ENCODE data around the gene DRC1. TPM values are rescaled to one million over a fixed set of nuclear protein-coding genes. Genes with fewer than 3 reads are reported as not detected.
"Not testable (repeated sequence)": the region's sequence is repeated elsewhere in the genome, so short reads cannot be mapped to it uniquely, and the experiment has no call there.

Gene DRC1
- polyA plus RNA-seq = 0.16 TPM in 1 of 2 replicates, not detected in the other
- polyA minus RNA-seq = 1.4 and 3.2 TPM in 2 replicates

DNA sequence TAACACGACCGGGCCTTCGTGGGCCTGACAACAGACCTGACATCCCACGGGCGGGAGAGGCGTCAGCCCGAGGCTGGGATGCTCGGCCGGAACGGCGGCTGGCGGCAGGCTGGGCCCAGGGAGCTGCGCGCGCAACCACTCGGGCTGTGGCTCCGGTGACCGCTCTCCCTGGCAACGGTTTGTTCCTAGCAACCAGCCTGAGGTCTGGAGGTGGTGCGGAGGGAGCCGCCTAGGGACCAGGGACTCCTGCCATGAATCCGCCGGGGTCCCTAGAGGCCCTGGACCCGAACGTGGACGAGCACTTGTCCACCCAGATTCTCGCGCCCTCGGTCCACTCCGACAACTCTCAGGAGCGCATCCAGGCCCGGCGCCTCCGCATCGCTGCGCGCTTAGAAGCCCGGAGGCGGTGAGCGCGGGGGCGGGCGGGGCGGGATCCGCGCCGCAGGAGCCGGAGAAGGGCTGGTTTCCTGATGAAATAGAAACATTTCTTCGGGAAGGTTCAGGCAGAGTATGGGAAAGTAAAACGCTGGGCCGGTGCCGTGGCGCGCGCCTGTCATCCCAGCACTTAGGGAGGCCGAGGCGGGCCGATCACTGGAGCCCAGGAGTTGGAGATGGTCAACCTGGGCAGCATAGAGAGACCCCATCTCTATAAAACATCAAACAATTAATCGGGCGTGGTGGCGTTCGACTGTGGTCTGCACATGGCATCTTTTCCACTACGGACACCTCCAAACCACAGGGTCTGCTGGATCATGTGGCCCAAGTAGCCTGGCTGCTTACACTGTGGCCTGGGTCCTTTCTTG, at the start of gene DRC1:
DRC1 (plus strand) TSS at position 182 of the 803 bp plus-strand sequence; CDS start at position 252, 70 bp downstream.
- Histone ChIP-seq H3K27me3 (ENCODE audit: insufficient read depth, low read depth, low read length) (no peaks in the 10 kb centered on the region), H3F3A (ENCODE audit: insufficient read depth, low read length, poor library complexity, severe bottlenecking) (no peaks in the 10 kb centered on the region), H3K9me2 (ENCODE audit: insufficient read depth, low read length) (no peaks in the 10 kb centered on the region), H3K4me2 (ENCODE audit: low read length) (peak within 1 kb of the TSS; percentile 25), H2AFZ (ENCODE audit: low read depth, low read length) (peak within 1 kb of the TSS; percentile 24), H3K36me3 (ENCODE audit: insufficient read depth, low read length) (no peaks in the 10 kb centered on the region), H3K27ac (ENCODE audit: low read length) (peak within 1 kb of the TSS; percentile 20), H3K9me3 (ENCODE audit: low read length) (no peaks in the 10 kb centered on the region), H3K79me2 (replicated peaks; ENCODE audit: insufficient read depth, low read length) (no peaks in the 10 kb centered on the region), H3K9ac (ENCODE audit: low read length) (peak within 1 kb of the TSS; percentile 54), H3K4me3 (ENCODE audit: low read length) (peak within 1 kb of the TSS; percentile 67), H4K20me1 (ENCODE audit: insufficient read depth) (no peaks in the 10 kb centered on the region)
- TF ChIP-seq MXI1 (conservative IDR thresholded peaks at IDR 0.05; ENCODE audit: poor library complexity, severe bottlenecking) (peak; percentile 39), RAD21 (conservative IDR thresholded peaks at IDR 0.05) (no peak), POLR2AphosphoS5 (IDR thresholded peaks at IDR 0.05) (peak; percentile 27)

DNA sequence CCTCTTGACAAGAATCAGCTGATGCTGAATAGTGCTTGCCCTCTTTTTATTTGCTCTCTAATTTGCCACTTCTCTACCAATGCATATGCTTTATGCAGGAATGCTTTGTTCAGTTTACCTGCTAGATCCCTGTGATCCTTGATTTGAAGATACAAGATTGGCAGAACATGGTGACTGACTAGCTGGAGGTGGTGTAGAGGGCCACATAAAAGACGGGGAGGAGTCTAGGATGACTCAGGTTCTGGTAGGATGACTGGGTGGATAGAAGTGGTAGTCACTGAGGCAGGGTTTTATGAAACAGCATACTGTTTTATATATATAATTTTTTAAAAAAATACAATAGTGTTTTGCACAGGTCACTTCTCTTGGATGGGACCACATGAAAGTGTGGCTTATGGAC, 48.8 kb upstream of the DRC1 start:
- no peaks in the 10 kb centered on the region for H3K36me3 ChIP-seq (ENCODE audit: insufficient read depth, low read length)
- no peaks in the 10 kb centered on the region for H3F3A ChIP-seq (ENCODE audit: insufficient read depth, low read length, poor library complexity, severe bottlenecking)
- no peak overlapping the region for H2AFZ ChIP-seq (ENCODE audit: low read depth, low read length)
- H3K9me2 ChIP-seq (ENCODE audit: insufficient read depth, low read length) = no peaks in the 10 kb centered on the region
- no peaks in the 10 kb centered on the region for H3K9me3 ChIP-seq (ENCODE audit: low read length)
- H4K20me1 ChIP-seq (ENCODE audit: insufficient read depth) = no peaks in the 10 kb centered on the region
- H3K4me2 ChIP-seq (ENCODE audit: low read length) = no peak overlapping the region
- no peak overlapping the region for H3K4me3 ChIP-seq (ENCODE audit: low read length)
- H3K27ac ChIP-seq (ENCODE audit: low read length) = no peak overlapping the region
- TF ChIP-seq, protein P1, sequence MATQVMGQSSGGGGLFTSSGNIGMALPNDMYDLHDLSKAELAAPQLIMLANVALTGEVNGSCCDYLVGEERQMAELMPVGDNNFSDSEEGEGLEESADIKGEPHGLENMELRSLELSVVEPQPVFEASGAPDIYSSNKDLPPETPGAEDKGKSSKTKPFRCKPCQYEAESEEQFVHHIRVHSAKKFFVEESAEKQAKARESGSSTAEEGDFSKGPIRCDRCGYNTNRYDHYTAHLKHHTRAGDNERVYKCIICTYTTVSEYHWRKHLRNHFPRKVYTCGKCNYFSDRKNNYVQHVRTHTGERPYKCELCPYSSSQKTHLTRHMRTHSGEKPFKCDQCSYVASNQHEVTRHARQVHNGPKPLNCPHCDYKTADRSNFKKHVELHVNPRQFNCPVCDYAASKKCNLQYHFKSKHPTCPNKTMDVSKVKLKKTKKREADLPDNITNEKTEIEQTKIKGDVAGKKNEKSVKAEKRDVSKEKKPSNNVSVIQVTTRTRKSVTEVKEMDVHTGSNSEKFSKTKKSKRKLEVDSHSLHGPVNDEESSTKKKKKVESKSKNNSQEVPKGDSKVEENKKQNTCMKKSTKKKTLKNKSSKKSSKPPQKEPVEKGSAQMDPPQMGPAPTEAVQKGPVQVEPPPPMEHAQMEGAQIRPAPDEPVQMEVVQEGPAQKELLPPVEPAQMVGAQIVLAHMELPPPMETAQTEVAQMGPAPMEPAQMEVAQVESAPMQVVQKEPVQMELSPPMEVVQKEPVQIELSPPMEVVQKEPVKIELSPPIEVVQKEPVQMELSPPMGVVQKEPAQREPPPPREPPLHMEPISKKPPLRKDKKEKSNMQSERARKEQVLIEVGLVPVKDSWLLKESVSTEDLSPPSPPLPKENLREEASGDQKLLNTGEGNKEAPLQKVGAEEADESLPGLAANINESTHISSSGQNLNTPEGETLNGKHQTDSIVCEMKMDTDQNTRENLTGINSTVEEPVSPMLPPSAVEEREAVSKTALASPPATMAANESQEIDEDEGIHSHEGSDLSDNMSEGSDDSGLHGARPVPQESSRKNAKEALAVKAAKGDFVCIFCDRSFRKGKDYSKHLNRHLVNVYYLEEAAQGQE (IDR thresholded peaks at IDR 0.05; ENCODE audit: borderline replicate concordance) = no peak
- TF ChIP-seq EP300 (conservative IDR thresholded peaks at IDR 0.05; ENCODE audit: poor library complexity, severe bottlenecking) = no peak
- H3K27me3 ChIP-seq (ENCODE audit: insufficient read depth, low read depth, low read length) = no peaks in the 10 kb centered on the region
- peaks cover 47% of the 10 kb centered on the region for H3K79me2 ChIP-seq (replicated peaks; ENCODE audit: insufficient read depth, low read length)
- H3K9ac ChIP-seq (ENCODE audit: low read length) = no peak overlapping the region

DNA sequence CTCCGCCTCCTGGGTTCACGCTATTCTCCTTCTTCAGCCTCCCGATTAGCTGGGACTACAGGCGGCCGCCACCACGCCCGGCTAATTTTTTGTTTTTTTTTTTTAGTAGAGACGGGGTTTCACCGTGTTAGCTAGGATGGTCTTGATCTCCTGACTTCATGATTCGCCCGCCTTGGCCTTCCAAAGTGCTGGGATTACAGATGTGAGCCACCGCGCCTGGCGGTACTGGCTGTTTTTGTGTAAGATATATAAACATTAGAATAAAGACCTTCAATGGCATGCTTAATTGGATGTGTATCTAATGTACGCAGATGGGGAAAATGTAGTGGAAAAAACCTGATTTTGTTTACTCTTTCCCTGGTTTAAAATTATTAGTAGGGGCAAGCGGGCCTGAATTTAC, 47.3 kb upstream of the DRC1 start:
- H3K9ac ChIP-seq (ENCODE audit: low read length); H3K36me3 ChIP-seq (ENCODE audit: insufficient read depth, low read length); H2AFZ ChIP-seq (ENCODE audit: low read depth, low read length); H4K20me1 ChIP-seq (ENCODE audit: insufficient read depth); H3K9me3 ChIP-seq (ENCODE audit: low read length); H3F3A ChIP-seq (ENCODE audit: insufficient read depth, low read length, poor library complexity, severe bottlenecking); H3K9me2 ChIP-seq (ENCODE audit: insufficient read depth, low read length); H3K4me3 ChIP-seq (ENCODE audit: low read length); H3K27me3 ChIP-seq (ENCODE audit: insufficient read depth, low read depth, low read length); H3K4me2 ChIP-seq (ENCODE audit: low read length); H3K27ac ChIP-seq (ENCODE audit: low read length): not testable (repeated sequence)
- H3K79me2 ChIP-seq (replicated peaks; ENCODE audit: insufficient read depth, low read length) = peaks cover 38% of the 10 kb centered on the region

Data from neural cell (in vitro differentiated cells).